ENCODE results near the gene MAP7.
"Not testable (repeated sequence)": the region's sequence is repeated elsewhere in the genome, so short reads cannot be mapped to it uniquely, and the experiment has no call there.

MAP7 gene

GRCh38 chr6:136468711-136469110 is 81.5 kb downstream of the MAP7 start:
- DNase-seq (ENCODE audit: low read depth): no peak

- DNase-seq (ENCODE audit: low read depth): no peak
These were observed 83.0 kb downstream of the MAP7 start for GRCh38 chr6:136467186-136467585.

GRCh38 chr6:136466777-136467176 is 83.4 kb downstream of the MAP7 start:
- no peak for DNase-seq (ENCODE audit: low read depth)

- peak; percentile 30 for DNase-seq (ENCODE audit: low read depth)
These were observed 84.4 kb downstream of the MAP7 start for GRCh38 chr6:136465766-136466303.

GRCh38 chr6:136464874-136465273 is 85.3 kb downstream of the MAP7 start:
- no peak for DNase-seq (ENCODE audit: low read depth)

- DNase-seq (ENCODE audit: low read depth): no peak
These were observed 86.1 kb downstream of the MAP7 start for GRCh38 chr6:136464148-136464547.

GRCh38 chr6:136463743-136464142 is 86.5 kb downstream of the MAP7 start:
- DNase-seq (ENCODE audit: low read depth): no peak

GRCh38 chr6:136446579-136447187 is 103.5 kb downstream of the MAP7 start:
- no peak for DNase-seq (ENCODE audit: low read depth)

GRCh38 chr6:136446145-136446544 is 104.1 kb downstream of the MAP7 start:
- no peak for DNase-seq (ENCODE audit: low read depth)

GRCh38 chr6:136445063-136445462 is 105.2 kb downstream of the MAP7 start:
- no peak for DNase-seq (ENCODE audit: low read depth)

GRCh38 chr6:136440203-136440602 is 110.0 kb downstream of the MAP7 start:
- no peak for DNase-seq (ENCODE audit: low read depth)

- no peak for DNase-seq (ENCODE audit: low read depth)
These were observed 110.6 kb downstream of the MAP7 start for GRCh38 chr6:136439514-136440190.

- DNase-seq (ENCODE audit: low read depth): no peak
These were observed 111.8 kb downstream of the MAP7 start for GRCh38 chr6:136438441-136438840.

GRCh38 chr6:136437246-136437645 is 113.0 kb downstream of the MAP7 start:
- DNase-seq (ENCODE audit: low read depth): no peak

- no peak for DNase-seq (ENCODE audit: low read depth)
These were observed 115.1 kb downstream of the MAP7 start for GRCh38 chr6:136435101-136435500.

GRCh38 chr6:136431306-136431705 is 118.9 kb downstream of the MAP7 start:
- DNase-seq (ENCODE audit: low read depth): not testable (repeated sequence)

- DNase-seq (ENCODE audit: low read depth): no peak
These were observed 120.8 kb downstream of the MAP7 start for GRCh38 chr6:136429264-136430065.

- DNase-seq (ENCODE audit: low read depth): no peak
These were observed 122.9 kb downstream of the MAP7 start for GRCh38 chr6:136427378-136427717.

GRCh38 chr6:136426627-136427377 is 123.4 kb downstream of the MAP7 start:
- no peak for DNase-seq (ENCODE audit: low read depth)

- no peak for DNase-seq (ENCODE audit: low read depth)
These were observed 124.4 kb downstream of the MAP7 start for GRCh38 chr6:136425793-136426192.

GRCh38 chr6:136424901-136425300 is 125.3 kb downstream of the MAP7 start:
- no peak for DNase-seq (ENCODE audit: low read depth)

GRCh38 chr6:136424450-136424849 is 125.8 kb downstream of the MAP7 start:
- no peak for DNase-seq (ENCODE audit: low read depth)

Measured in ELR (cell line).